Osteocyte (in vitro differentiated cells): ENCODE measurements around the gene VEGFA. TPM values are rescaled to one million over a fixed set of nuclear protein-coding genes. Genes with fewer than 3 reads are reported as not detected.

ENCODE experiments used
- DNase-seq: peaks from one replicate; pipeline ENCODE4 v3.0.0; 2021; ENCODE audit warnings: mixed read lengths; ENCODE audit not compliant: unreplicated experiment; ENCODE audit errors: extremely low spot score
- H3K27ac Mint-ChIP-seq: one replicate; pipeline ENCODE4 v1.8.0; 2021; ENCODE audit warnings: mild to moderate bottlenecking, mixed read lengths; ENCODE audit not compliant: unreplicated experiment
- H3K27me3 Mint-ChIP-seq: one replicate; pipeline ENCODE4 v1.8.0; 2021; ENCODE audit warnings: mixed read lengths; ENCODE audit not compliant: unreplicated experiment
- H3K36me3 Mint-ChIP-seq: one replicate; pipeline ENCODE4 v1.8.0; 2021; ENCODE audit warnings: mixed read lengths; ENCODE audit not compliant: unreplicated experiment
- H3K4me1 Mint-ChIP-seq: one replicate; pipeline ENCODE4 v1.8.0; 2021; ENCODE audit warnings: mixed read lengths; ENCODE audit not compliant: unreplicated experiment
- H3K4me3 Mint-ChIP-seq: one replicate; pipeline ENCODE4 v1.8.0; 2021; ENCODE audit warnings: mild to moderate bottlenecking, moderate library complexity, mixed read lengths; ENCODE audit not compliant: unreplicated experiment
- H3K9me3 Mint-ChIP-seq: one replicate; pipeline ENCODE4 v1.8.0; 2021; ENCODE audit warnings: mixed read lengths; ENCODE audit not compliant: unreplicated experiment
- CTCF ChIP-seq: fragments of 200-600 bp; sonication (generic); IDR thresholded peaks from 2 replicates; pipeline ENCODE4 v1.5.0; 2021; ENCODE audit warnings: antibody characterized with exemption, mild to moderate bottlenecking, moderate library complexity
- total RNA-seq: library from RNA; stranded (reverse); gene quantifications from 2 replicates; pipeline ENCODE4 v1.2.1, GENCODE V29; 2021

The VEGFA gene
- total RNA-seq, 1 donor from 2014 or later: 69.7 TPM

- H3K27ac Mint-ChIP-seq: no peak overlapping the region
- no peak overlapping the region for H3K4me3 Mint-ChIP-seq
- no peaks in the 10 kb centered on the region for H3K36me3 Mint-ChIP-seq
Measured at GRCh38 chr6:43736844-43737243, 33.2 kb upstream of the VEGFA start.

GRCh38 chr6:43737272-43738081 lies 32.5 kb upstream of the VEGFA start:
- TF ChIP-seq CTCF: no peak
- Mint-ChIP-seq H3K36me3 (no peaks in the 10 kb centered on the region), H3K27ac (no peak overlapping the region), H3K9me3 (no peaks in the 10 kb centered on the region), H3K4me3 (no peak overlapping the region), H3K27me3 (peaks cover 5% of the 10 kb centered on the region), H3K4me1 (no peaks in the 10 kb centered on the region)
- peak; percentile 74 for DNase-seq

More at GRCh38 chr6:43736844-43737243, 33.2 kb upstream of the VEGFA start:
- peak; percentile 64 for DNase-seq
- no peaks in the 10 kb centered on the region for H3K4me1 Mint-ChIP-seq
- H3K27me3 Mint-ChIP-seq: peaks cover 12% of the 10 kb centered on the region
- no peak for TF ChIP-seq CTCF
- H3K9me3 Mint-ChIP-seq: peaks cover 4% of the 10 kb centered on the region

GRCh38 chr6:43738267-43738676 lies 31.7 kb upstream of the VEGFA start:
- H3K9me3 Mint-ChIP-seq: no peaks in the 10 kb centered on the region
- peaks cover 1% of the 10 kb centered on the region for H3K27me3 Mint-ChIP-seq
- no peak for TF ChIP-seq CTCF
- no peak for DNase-seq
- H3K4me1 Mint-ChIP-seq: no peaks in the 10 kb centered on the region
- no peak overlapping the region for H3K27ac Mint-ChIP-seq
- H3K4me3 Mint-ChIP-seq: no peak overlapping the region
- H3K36me3 Mint-ChIP-seq: no peaks in the 10 kb centered on the region

GRCh38 chr6:43738877-43739641 lies 31.0 kb upstream of the VEGFA start:
- Mint-ChIP-seq H3K9me3 (no peaks in the 10 kb centered on the region), H3K4me1 (no peaks in the 10 kb centered on the region), H3K27me3 (no peaks in the 10 kb centered on the region), H3K4me3 (no peak overlapping the region), H3K36me3 (no peaks in the 10 kb centered on the region), H3K27ac (no peak overlapping the region)
- no peak for TF ChIP-seq CTCF
- DNase-seq: no peak

GRCh38 chr6:43739642-43740091 lies 30.3 kb upstream of the VEGFA start:
- Mint-ChIP-seq H3K36me3 (no peaks in the 10 kb centered on the region), H3K27ac (no peak overlapping the region)

More at GRCh38 chr6:43739642-43740091, 30.3 kb upstream of the VEGFA start:
- Mint-ChIP-seq H3K9me3 (no peaks in the 10 kb centered on the region), H3K4me3 (no peak overlapping the region), H3K4me1 (no peaks in the 10 kb centered on the region), H3K27me3 (no peaks in the 10 kb centered on the region)
- no peak for TF ChIP-seq CTCF
- DNase-seq: no peak
